ENCODE data around the gene WASF3.

The WASF3 gene

GRCh38 chr13:26663791-26664190 lies 106.3 kb downstream of the WASF3 start:
- no peak for DNase-seq (ENCODE audit: low spot score)
- TF ChIP-seq, protein P1, sequence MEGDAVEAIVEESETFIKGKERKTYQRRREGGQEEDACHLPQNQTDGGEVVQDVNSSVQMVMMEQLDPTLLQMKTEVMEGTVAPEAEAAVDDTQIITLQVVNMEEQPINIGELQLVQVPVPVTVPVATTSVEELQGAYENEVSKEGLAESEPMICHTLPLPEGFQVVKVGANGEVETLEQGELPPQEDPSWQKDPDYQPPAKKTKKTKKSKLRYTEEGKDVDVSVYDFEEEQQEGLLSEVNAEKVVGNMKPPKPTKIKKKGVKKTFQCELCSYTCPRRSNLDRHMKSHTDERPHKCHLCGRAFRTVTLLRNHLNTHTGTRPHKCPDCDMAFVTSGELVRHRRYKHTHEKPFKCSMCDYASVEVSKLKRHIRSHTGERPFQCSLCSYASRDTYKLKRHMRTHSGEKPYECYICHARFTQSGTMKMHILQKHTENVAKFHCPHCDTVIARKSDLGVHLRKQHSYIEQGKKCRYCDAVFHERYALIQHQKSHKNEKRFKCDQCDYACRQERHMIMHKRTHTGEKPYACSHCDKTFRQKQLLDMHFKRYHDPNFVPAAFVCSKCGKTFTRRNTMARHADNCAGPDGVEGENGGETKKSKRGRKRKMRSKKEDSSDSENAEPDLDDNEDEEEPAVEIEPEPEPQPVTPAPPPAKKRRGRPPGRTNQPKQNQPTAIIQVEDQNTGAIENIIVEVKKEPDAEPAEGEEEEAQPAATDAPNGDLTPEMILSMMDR (IDR thresholded peaks at IDR 0.05; ENCODE audit: extremely low read depth, missing control alignments), result no peak

DNA sequence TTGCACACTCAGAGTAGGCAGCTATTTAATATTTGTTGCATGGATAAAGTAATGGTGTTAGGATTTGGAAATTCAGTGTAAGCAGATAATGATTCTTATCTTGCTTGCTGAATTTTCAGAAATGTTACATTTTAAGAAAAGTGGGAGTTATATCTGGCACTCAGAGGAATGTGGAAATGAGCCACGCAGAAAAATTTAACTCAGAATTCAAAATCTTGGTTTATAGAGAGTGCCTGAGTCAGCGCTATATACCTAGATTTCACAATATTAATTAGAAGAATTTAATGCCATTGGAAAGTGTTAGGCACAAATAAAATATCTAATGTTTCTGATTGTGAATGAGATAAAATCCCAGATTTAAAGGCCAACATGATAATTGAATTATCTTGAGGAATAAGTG lies 106.8 kb downstream of the WASF3 start:
- TF ChIP-seq, protein P1 (IDR thresholded peaks at IDR 0.05; ENCODE audit: extremely low read depth, missing control alignments), result no peak
- no peak for DNase-seq (ENCODE audit: low spot score)

DNA sequence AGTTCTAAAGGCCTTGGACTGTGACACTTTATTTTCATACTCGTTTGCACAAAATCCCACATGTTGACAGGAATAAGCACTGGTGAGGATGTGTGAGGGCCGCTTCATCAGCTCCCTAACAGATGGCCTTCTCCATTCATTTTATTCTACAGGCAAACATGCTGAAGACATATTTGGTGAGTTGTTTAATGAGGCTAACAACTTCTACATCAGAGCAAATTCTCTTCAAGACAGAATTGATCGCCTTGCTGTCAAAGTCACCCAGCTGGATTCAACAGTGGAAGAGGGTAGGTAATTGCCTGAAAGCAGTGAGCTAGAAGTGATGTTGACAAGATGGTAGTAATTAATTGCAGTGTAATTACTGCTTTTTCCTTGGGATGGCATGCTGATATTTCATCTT lies 107.4 kb downstream of the WASF3 start:
- TF ChIP-seq, protein P1 (IDR thresholded peaks at IDR 0.05; ENCODE audit: extremely low read depth, missing control alignments), result no peak
- no peak for DNase-seq (ENCODE audit: low spot score)

GRCh38 chr13:26668357-26669146 lies 111.1 kb downstream of the WASF3 start:
- DNase-seq (ENCODE audit: low spot score), result no peak
- TF ChIP-seq, protein P1 (IDR thresholded peaks at IDR 0.05; ENCODE audit: extremely low read depth, missing control alignments), result no peak

DNA sequence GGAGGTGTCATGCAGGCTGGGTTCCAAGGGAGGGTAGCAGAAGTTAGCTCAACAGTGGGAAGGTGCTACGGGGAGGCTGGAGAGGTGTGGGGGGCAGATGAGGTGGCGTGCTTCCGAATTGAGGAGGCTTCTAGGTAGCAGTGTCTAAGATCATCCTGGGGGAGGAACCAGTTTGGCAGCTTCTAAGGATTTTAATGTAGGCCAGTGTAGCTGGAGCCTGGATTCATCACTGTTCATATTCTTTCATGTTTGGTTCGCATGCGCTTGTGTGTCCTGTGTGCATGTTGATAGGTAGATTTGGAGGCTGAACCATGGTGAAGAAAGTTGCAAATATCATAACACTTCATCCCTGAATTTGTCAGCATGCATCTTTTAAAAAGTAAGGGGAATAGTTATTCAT lies 116.4 kb downstream of the WASF3 start:
- TF ChIP-seq, protein P1 (IDR thresholded peaks at IDR 0.05; ENCODE audit: extremely low read depth, missing control alignments), result no peak
- DNase-seq (ENCODE audit: low spot score), result no peak

DNA sequence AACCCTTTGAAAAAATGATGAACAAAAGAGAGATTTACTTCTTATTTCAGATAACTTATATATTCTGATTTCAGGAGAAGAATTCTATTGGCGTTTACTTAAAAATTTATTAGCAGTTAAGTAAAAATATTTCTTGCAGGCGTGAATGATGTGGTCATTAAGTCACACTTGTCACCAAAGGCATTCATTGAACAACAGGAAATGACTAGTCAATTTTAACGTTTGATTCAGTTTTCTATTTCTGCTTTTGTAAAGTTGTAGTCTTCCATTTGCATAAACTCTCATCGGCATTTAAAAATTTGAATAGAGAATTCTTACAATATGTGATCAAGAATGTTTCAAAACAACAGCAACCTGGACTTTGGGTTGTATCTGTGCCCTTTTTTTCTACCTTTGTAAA lies 119.7 kb downstream of the WASF3 start:
- no peak for DNase-seq (ENCODE audit: low spot score)
- TF ChIP-seq, protein P1 (IDR thresholded peaks at IDR 0.05; ENCODE audit: extremely low read depth, missing control alignments), result no peak

DNA sequence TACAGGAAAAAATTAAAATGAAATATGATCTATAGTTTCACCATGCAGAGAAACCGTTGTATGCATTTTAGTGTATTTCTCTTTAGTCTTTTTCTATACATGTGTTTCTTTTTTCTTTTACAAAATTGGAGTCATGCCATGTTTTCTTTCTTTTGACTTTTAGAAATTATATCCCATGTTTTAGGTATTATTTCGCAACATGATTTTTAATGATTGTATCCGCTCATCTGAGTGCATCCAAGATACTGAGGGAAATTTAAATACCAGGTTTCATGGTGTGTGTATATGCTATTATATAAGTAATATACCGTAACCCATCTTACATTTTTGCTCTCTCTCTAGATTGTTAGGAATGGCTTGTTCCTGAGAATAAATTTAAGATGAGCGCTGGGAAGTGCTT lies 120.8 kb downstream of the WASF3 start:
- no peak for DNase-seq (ENCODE audit: low spot score)
- TF ChIP-seq, protein P1 (IDR thresholded peaks at IDR 0.05; ENCODE audit: extremely low read depth, missing control alignments), result no peak

Data from GM20000 (cell line).